Endothelial cell of umbilical vein (primary cell): ENCODE measurements around the gene SLC44A3. TPM values are rescaled to one million over a fixed set of nuclear protein-coding genes. Genes with fewer than 3 reads are reported as not detected.

ENCODE experiments used
- BruUV-seq: library from RNA; stranded (reverse); fragments of 400-500 nt; replicated peaks from 2 replicates; lab custom pipeline; 2021; lab: Mats Ljungman, UMichigan
- CTCF ChIA-PET: fragments of 300-600, 350-600 bp; sonication (Branson Sonifier 250); formaldehyde crosslinking; loops from one replicate; lab custom pipeline; 2021; ENCODE audit warnings: antibody characterized with exemption, inconsistent platforms; lab: Charles Lee
- POLR2A ChIA-PET: fragments of 300-600, 350-600 bp; sonication (Branson Sonifier 250); formaldehyde crosslinking; loops from one replicate; lab custom pipeline; 2021; ENCODE audit warnings: antibody characterized with exemption, inconsistent platforms; lab: Charles Lee
- DNase-seq: peaks from one replicate; pipeline ENCODE4 v3.0.0-alpha.2; 2011; ENCODE audit warnings: low read depth, low spot score
- FAIRE-seq: peaks from 2 replicates; lab custom pipeline; 2011; peaks lifted over from hg19 to GRCh38; lab: Jason Lieb, UNC
- H2AFZ ChIP-seq: 2 replicates; pipeline ENCODE4 v1.6.0; 2012; ENCODE audit warnings: low read depth, low read length, control low read depth, inconsistent platforms
- H3K27ac ChIP-seq: 2 replicates; pipeline ENCODE4 v1.5.1; 2011; ENCODE audit warnings: low read depth, mild to moderate bottlenecking, control low read depth, low read length, moderate library complexity; ENCODE audit not compliant: insufficient read depth
- H3K27me3 ChIP-seq, 2 experiments: 2 replicates each; pipeline versions ENCODE4 v1.6.0 to v1.6.1; 2011; ENCODE audit warnings: low read length in 2 of 2, mixed read lengths in 1 of 2; ENCODE audit not compliant: control insufficient read depth in 2 of 2, insufficient read depth in 2 of 2
- H3K36me3 ChIP-seq, 2 experiments: 2 replicates in 1 of 2; 3 replicates in 1 of 2; pipeline ENCODE4 v1.5.1; 2011; ENCODE audit warnings: low read length in 2 of 2, mild to moderate bottlenecking in 1 of 2, moderate library complexity in 1 of 2; ENCODE audit not compliant: control insufficient read depth in 2 of 2, insufficient read depth in 2 of 2; ENCODE audit errors: extremely low read depth in 1 of 2
- H3K4me1 ChIP-seq: 3 replicates; pipeline ENCODE4 v1.5.1; 2011; ENCODE audit warnings: mild to moderate bottlenecking, low read length; ENCODE audit not compliant: control insufficient read depth, insufficient read depth; ENCODE audit errors: extremely low read depth
- H3K4me2 ChIP-seq: 2 replicates; pipeline ENCODE4 v1.6.1; 2011; ENCODE audit warnings: low read length, control low read depth, mixed read lengths; ENCODE audit not compliant: insufficient read depth
- H3K4me3 ChIP-seq, 3 experiments: fragments of 200-600 bp in 1 of 3; sonication (generic), shearing (Covaris generic) in 1 of 3; replicated peaks in 1 of 3; 2 replicates each; pipeline ENCODE4 v1.5.1; 2011 to 2016; ENCODE audit warnings: control low read depth in 3 of 3, low read length in 3 of 3, mild to moderate bottlenecking in 2 of 3, inconsistent platforms in 1 of 3, low read depth in 1 of 3, moderate library complexity in 1 of 3; ENCODE audit not compliant: insufficient read depth in 1 of 3
- H3K79me2 ChIP-seq: 2 replicates; pipeline ENCODE4 v1.6.0; 2012; ENCODE audit warnings: low read length, inconsistent platforms; ENCODE audit not compliant: control insufficient read depth, insufficient read depth
- H3K9ac ChIP-seq: replicated peaks from 2 replicates; pipeline ENCODE3; 2011; ENCODE audit warnings: low read length, control low read depth; ENCODE audit not compliant: insufficient read depth; ENCODE audit errors: extremely low read depth
- H3K9me1 ChIP-seq: replicated peaks from 3 replicates; pipeline ENCODE4 v1.6.0; 2011; ENCODE audit warnings: mild to moderate bottlenecking, low read length; ENCODE audit not compliant: control insufficient read depth, insufficient read depth; ENCODE audit errors: extremely low read depth
- H3K9me3 ChIP-seq: replicated peaks from 2 replicates; pipeline ENCODE4 v1.5.1; 2012; ENCODE audit warnings: low read length, inconsistent platforms; ENCODE audit not compliant: control insufficient read depth, insufficient read depth
- H4K20me1 ChIP-seq: replicated peaks from 2 replicates; pipeline ENCODE3; 2011; ENCODE audit warnings: mild to moderate bottlenecking, low read length; ENCODE audit not compliant: control insufficient read depth, insufficient read depth; ENCODE audit errors: extremely low read depth
- EZH2 ChIP-seq: IDR thresholded peaks from 2 replicates; pipeline ENCODE4 v1.6.1; 2012; ENCODE audit warnings: borderline replicate concordance, low read depth, mild to moderate bottlenecking, moderate library complexity, low read length, inconsistent platforms; ENCODE audit not compliant: severe bottlenecking
- FOS ChIP-seq: IDR thresholded peaks from 2 replicates; pipeline ENCODE4 v1.6.1; 2011; ENCODE audit warnings: mild to moderate bottlenecking, low read length, moderate library complexity, borderline replicate concordance; ENCODE audit not compliant: insufficient read depth
- GATA2 ChIP-seq: IDR thresholded peaks from 2 replicates; pipeline ENCODE4 v1.7.0; 2011; ENCODE audit warnings: low read depth, mild to moderate bottlenecking, moderate library complexity, mixed read lengths, low read length; ENCODE audit not compliant: insufficient read length, insufficient read depth
- JUN ChIP-seq: IDR thresholded peaks from 2 replicates; pipeline ENCODE4 v1.6.1; 2011; ENCODE audit warnings: borderline replicate concordance, low read depth; ENCODE audit not compliant: insufficient read length, insufficient read depth
- MYC ChIP-seq: IDR thresholded peaks from one replicate; pipeline ENCODE4 v1.6.1; 2011; ENCODE audit warnings: mild to moderate bottlenecking, low read depth, low read length
- POLR2A ChIP-seq: IDR thresholded peaks from 2 replicates; pipeline ENCODE4 v1.6.1; 2012; ENCODE audit warnings: low read depth, mild to moderate bottlenecking, control low read depth, low read length
- POLR2AphosphoS5 ChIP-seq: IDR thresholded peaks from 2 replicates; pipeline ENCODE4 v1.6.1; 2012; ENCODE audit warnings: low read depth, mild to moderate bottlenecking, control low read depth, low read length, moderate library complexity; ENCODE audit not compliant: insufficient read depth
- dilution Hi-C: fragments of 300-500 bp; cut with MboI; formaldehyde crosslinking; loops from one replicate; pipeline ENCODE4 v1.15.0; 2019; ENCODE audit warnings: low sequenced_read_pairs; ENCODE audit not compliant: extremely low pct_ligation_motif_present
- intact Hi-C: fragments of 100-400 bp; cut with micrococcal nuclease; formaldehyde crosslinking; loops from one replicate; pipeline ENCODE4 v1.10.0; 2022
- polyA plus RNA-seq, 4 experiments: library from polyadenylated mRNA; depleted of rRNA in 3 of 4; stranded (reverse) in 3 of 4; unstranded in 1 of 4; fragments of >200 nt; gene quantifications; 2 replicates each; pipeline versions ENCODE4 v1.2.1 to v1.2.3, GENCODE V29; 2011 to 2012; ENCODE audit warnings: missing spikeins in 1 of 4
- total RNA-seq: library from RNA; stranded (reverse); gene quantifications from 2 replicates; pipeline ENCODE4 v1.2.3, GENCODE V29; 2021
- TF ChIP-seq, protein P1 (sequence below): IDR thresholded peaks from 2 replicates; pipeline ENCODE4 v1.6.1; 2011; ENCODE audit not compliant: insufficient read depth, insufficient read length
- TF ChIP-seq, protein P2 (sequence below), 2 donors: IDR thresholded peaks; 1 replicate in 1 of 2; 2 replicates in 1 of 2; pipeline ENCODE4 v1.5.1; 2011; ENCODE audit warnings: low read length in 2 of 2, mild to moderate bottlenecking in 2 of 2, moderate library complexity in 2 of 2, control low read depth in 1 of 2, inconsistent platforms in 1 of 2, low read depth in 1 of 2; ENCODE audit not compliant: insufficient read depth in 1 of 2; ENCODE audit errors: extremely low read depth in 1 of 2

The SLC44A3 gene
- total and polyA plus RNA-seq, 2 donors (not counting 3 experiments of a cell fraction or from before 2014, with no cell fraction given): 0.29 to 0.42 TPM

DNA sequence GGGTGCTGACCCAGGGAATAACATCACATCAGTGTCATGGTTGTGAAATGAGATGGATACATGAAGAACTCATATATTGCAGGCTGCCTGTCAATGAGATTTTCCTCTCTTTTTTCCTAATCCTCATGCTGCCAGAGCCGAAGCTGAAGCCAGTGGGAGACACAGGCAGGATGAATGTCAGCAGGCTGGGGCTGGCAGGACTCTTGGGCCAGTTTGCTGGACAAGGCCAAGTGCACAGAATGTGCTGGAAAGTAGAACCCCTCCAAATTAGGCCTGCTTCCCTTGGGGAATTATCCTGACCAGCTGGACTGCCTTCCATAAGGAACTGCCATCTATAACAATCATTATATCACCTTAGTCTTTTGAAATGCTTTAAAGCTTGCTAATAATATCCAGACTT is 31.4 kb downstream of the SLC44A3 start:
- intact Hi-C loops (loop anchor here (5.0 kb wide), 1 partner anchor 44 kb away; no protein-coding TSS in a partner anchor), dilution Hi-C loops (no loop called here)
- Histone ChIP-seq H3K9ac (no peak overlapping the region), H3K79me2 (no peaks in the 10 kb centered on the region), H3K4me1 (peaks cover 20% of the 10 kb centered on the region), H3K27me3 (no peaks in the 10 kb centered on the region), H3K36me3 (no peaks in the 10 kb centered on the region), H3K4me3 (no peak overlapping the region), H2AFZ (no peak overlapping the region), H4K20me1 (no peaks in the 10 kb centered on the region), H3K9me1 (no peaks in the 10 kb centered on the region), H3K9me3 (no peaks in the 10 kb centered on the region), H3K27ac (no peak overlapping the region), H3K4me2 (no peak overlapping the region)
- ChIA-PET CTCF (interaction anchor here (0.8 to 10.0 kb wide), 5 partner anchors 12 to 193 kb away, joined by 3 to 360 read pairs (median 7); partner anchors contain the start of gene SLC44A3), POLR2A (no interaction called here)
- no peak for DNase-seq
- BruUV-seq: no TSS peak
- FAIRE-seq: no peak
- TF ChIP-seq POLR2AphosphoS5 (no peak), JUN (no peak), POLR2A (no peak), MYC (no peak), EZH2 (no peak), GATA2 (no peak), FOS (no peak)
- TF ChIP-seq, protein P1, sequence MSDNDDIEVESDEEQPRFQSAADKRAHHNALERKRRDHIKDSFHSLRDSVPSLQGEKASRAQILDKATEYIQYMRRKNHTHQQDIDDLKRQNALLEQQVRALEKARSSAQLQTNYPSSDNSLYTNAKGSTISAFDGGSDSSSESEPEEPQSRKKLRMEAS: no peak
- TF ChIP-seq, protein P2, sequence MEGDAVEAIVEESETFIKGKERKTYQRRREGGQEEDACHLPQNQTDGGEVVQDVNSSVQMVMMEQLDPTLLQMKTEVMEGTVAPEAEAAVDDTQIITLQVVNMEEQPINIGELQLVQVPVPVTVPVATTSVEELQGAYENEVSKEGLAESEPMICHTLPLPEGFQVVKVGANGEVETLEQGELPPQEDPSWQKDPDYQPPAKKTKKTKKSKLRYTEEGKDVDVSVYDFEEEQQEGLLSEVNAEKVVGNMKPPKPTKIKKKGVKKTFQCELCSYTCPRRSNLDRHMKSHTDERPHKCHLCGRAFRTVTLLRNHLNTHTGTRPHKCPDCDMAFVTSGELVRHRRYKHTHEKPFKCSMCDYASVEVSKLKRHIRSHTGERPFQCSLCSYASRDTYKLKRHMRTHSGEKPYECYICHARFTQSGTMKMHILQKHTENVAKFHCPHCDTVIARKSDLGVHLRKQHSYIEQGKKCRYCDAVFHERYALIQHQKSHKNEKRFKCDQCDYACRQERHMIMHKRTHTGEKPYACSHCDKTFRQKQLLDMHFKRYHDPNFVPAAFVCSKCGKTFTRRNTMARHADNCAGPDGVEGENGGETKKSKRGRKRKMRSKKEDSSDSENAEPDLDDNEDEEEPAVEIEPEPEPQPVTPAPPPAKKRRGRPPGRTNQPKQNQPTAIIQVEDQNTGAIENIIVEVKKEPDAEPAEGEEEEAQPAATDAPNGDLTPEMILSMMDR (IDR thresholded peaks at IDR 0.05; ENCODE audit: extremely low read depth in 1 of 2, insufficient read depth in 1 of 2, low read depth in 1 of 2, low read length in 2 of 2): no peak
